ENCODE data around the gene DENND1B. TPM values are rescaled to one million over a fixed set of nuclear protein-coding genes. Genes with fewer than 3 reads are reported as not detected.

Gene DENND1B
- total RNA-seq, 2 experiments from 2014 or later: 10.8 to 12.7 TPM

- peaks cover 11% of the 10 kb centered on the region for H3K9me3 Mint-ChIP-seq
- H3K36me3 Mint-ChIP-seq (ENCODE audit: low read depth): peaks cover 18% of the 10 kb centered on the region
- no peak overlapping the region for H3K4me3 Mint-ChIP-seq
- no peak for DNase-seq
- peaks cover 5% of the 10 kb centered on the region for H3K4me1 Mint-ChIP-seq (ENCODE audit: low read depth)
- ChIA-PET POLR2A (no interaction called here), CTCF (interaction anchor here (1.4 kb wide), 1 partner anchor 176 kb away, joined by 3 read pairs; no protein-coding TSS in a partner anchor)
- H3K27ac Mint-ChIP-seq: no peak overlapping the region
- TF ChIP-seq CTCF (IDR thresholded peaks at IDR 0.05): no peak
- intact Hi-C loops (cut with micrococcal nuclease): loop anchor here (5.0 kb wide), 1 partner anchor 174 kb away; no protein-coding TSS in a partner anchor
- H3K27me3 Mint-ChIP-seq: no peaks in the 10 kb centered on the region
- no peak for ATAC-seq
Measured at GRCh38 chr1:197692965-197693364, 82.3 kb downstream of the DENND1B start.

GRCh38 chr1:197691816-197692215 is 83.5 kb downstream of the DENND1B start:
- Mint-ChIP-seq H3K27me3 (no peaks in the 10 kb centered on the region), H3K4me3 (no peak overlapping the region), H3K9me3 (peaks cover 11% of the 10 kb centered on the region), H3K4me1 (ENCODE audit: low read depth) (peaks cover 3% of the 10 kb centered on the region), H3K36me3 (ENCODE audit: low read depth) (peaks cover 18% of the 10 kb centered on the region), H3K27ac (no peak overlapping the region)
- ATAC-seq (no peak), DNase-seq (no peak)
- intact Hi-C loops (cut with micrococcal nuclease): loop anchor here (5.0 kb wide), 1 partner anchor 175 kb away; no protein-coding TSS in a partner anchor
- no peak for TF ChIP-seq CTCF (IDR thresholded peaks at IDR 0.05)
- ChIA-PET POLR2A (interaction anchor here (0.6 kb wide), 1 partner anchor 74 kb away, joined by 3 read pairs; no protein-coding TSS in a partner anchor), CTCF (no interaction called here)

- TF ChIP-seq CTCF (IDR thresholded peaks at IDR 0.05): no peak
- no peak overlapping the region for H3K27ac Mint-ChIP-seq
- H3K9me3 Mint-ChIP-seq: peaks cover 11% of the 10 kb centered on the region
- no peak for ATAC-seq
- DNase-seq: no peak
- peaks cover 8% of the 10 kb centered on the region for H3K4me1 Mint-ChIP-seq (ENCODE audit: low read depth)
- H3K4me3 Mint-ChIP-seq: no peak overlapping the region
- intact Hi-C loops (cut with micrococcal nuclease): loop anchor here (5.0 kb wide), 1 partner anchor 177 kb away; no protein-coding TSS in a partner anchor
- POLR2A ChIA-PET: no interaction called here
- no peaks in the 10 kb centered on the region for H3K27me3 Mint-ChIP-seq
- peaks cover 18% of the 10 kb centered on the region for H3K36me3 Mint-ChIP-seq (ENCODE audit: low read depth)
- CTCF ChIA-PET: interaction anchor here (1.0 kb wide), 1 partner anchor 169 kb away, joined by 3 read pairs; no protein-coding TSS in a partner anchor
Measured at GRCh38 chr1:197690074-197690473, 85.2 kb downstream of the DENND1B start.

- peaks cover 18% of the 10 kb centered on the region for H3K36me3 Mint-ChIP-seq (ENCODE audit: low read depth)
Measured at GRCh38 chr1:197688233-197688632, 87.0 kb downstream of the DENND1B start.

More at GRCh38 chr1:197688233-197688632, 87.0 kb downstream of the DENND1B start:
- Mint-ChIP-seq H3K4me3 (no peak overlapping the region), H3K9me3 (peaks cover 11% of the 10 kb centered on the region), H3K27ac (no peak overlapping the region), H3K4me1 (ENCODE audit: low read depth) (peaks cover 8% of the 10 kb centered on the region), H3K27me3 (no peaks in the 10 kb centered on the region)
- DNase-seq (no peak), ATAC-seq (no peak)
- intact Hi-C loops (cut with micrococcal nuclease): no loop called here
- ChIA-PET CTCF (no interaction called here), POLR2A (no interaction called here)
- no peak for TF ChIP-seq CTCF (IDR thresholded peaks at IDR 0.05)
